Activated CD4-positive, alpha-beta memory T cell treated with anti-CD3 and anti-CD28 coated beads for 36 hours (primary cell): ENCODE measurements around the gene WDFY3. TPM values are rescaled to one million over a fixed set of nuclear protein-coding genes. Genes with fewer than 3 reads are reported as not detected.

Experiments
- CTCF ChIA-PET: fragments of 350-600 bp; sonication (Branson Sonifier 250); formaldehyde crosslinking; loops from one replicate; lab custom pipeline; 2021; ENCODE audit warnings: antibody characterized with exemption, inconsistent platforms; lab: Charles Lee
- POLR2A ChIA-PET: fragments of 350-600 bp; sonication (Branson Sonifier 250); formaldehyde crosslinking; loops from one replicate; lab custom pipeline; 2021; ENCODE audit warnings: antibody characterized with exemption; lab: Charles Lee
- DNase-seq: peaks from one replicate; pipeline ENCODE4 v3.0.0-alpha.2; 2020
- H3K27ac Mint-ChIP-seq: one replicate; pipeline ENCODE4 v1.8.0; 2021; ENCODE audit warnings: mixed read lengths
- H3K27me3 Mint-ChIP-seq: one replicate; pipeline ENCODE4 v1.8.0; 2021; ENCODE audit warnings: mixed read lengths
- H3K36me3 Mint-ChIP-seq: one replicate; pipeline ENCODE4 v1.8.0; 2021; ENCODE audit warnings: mixed read lengths
- H3K4me1 Mint-ChIP-seq: one replicate; pipeline ENCODE4 v1.8.0; 2021; ENCODE audit warnings: low read depth, mixed read lengths
- H3K4me3 Mint-ChIP-seq: one replicate; pipeline ENCODE4 v1.8.0; 2021; ENCODE audit warnings: mild to moderate bottlenecking, mixed read lengths
- H3K9me3 Mint-ChIP-seq: one replicate; pipeline ENCODE4 v1.8.0; 2021; ENCODE audit warnings: mixed read lengths
- intact Hi-C: fragments of 100-400 bp; cut with micrococcal nuclease; formaldehyde crosslinking; loops from one replicate; pipeline ENCODE4 v1.15.1; 2023
- total RNA-seq, 2 experiments: library from RNA; stranded (reverse); gene quantifications; one replicate each; pipeline ENCODE4 v1.2.3, GENCODE V29; 2021

Gene WDFY3, protein sequence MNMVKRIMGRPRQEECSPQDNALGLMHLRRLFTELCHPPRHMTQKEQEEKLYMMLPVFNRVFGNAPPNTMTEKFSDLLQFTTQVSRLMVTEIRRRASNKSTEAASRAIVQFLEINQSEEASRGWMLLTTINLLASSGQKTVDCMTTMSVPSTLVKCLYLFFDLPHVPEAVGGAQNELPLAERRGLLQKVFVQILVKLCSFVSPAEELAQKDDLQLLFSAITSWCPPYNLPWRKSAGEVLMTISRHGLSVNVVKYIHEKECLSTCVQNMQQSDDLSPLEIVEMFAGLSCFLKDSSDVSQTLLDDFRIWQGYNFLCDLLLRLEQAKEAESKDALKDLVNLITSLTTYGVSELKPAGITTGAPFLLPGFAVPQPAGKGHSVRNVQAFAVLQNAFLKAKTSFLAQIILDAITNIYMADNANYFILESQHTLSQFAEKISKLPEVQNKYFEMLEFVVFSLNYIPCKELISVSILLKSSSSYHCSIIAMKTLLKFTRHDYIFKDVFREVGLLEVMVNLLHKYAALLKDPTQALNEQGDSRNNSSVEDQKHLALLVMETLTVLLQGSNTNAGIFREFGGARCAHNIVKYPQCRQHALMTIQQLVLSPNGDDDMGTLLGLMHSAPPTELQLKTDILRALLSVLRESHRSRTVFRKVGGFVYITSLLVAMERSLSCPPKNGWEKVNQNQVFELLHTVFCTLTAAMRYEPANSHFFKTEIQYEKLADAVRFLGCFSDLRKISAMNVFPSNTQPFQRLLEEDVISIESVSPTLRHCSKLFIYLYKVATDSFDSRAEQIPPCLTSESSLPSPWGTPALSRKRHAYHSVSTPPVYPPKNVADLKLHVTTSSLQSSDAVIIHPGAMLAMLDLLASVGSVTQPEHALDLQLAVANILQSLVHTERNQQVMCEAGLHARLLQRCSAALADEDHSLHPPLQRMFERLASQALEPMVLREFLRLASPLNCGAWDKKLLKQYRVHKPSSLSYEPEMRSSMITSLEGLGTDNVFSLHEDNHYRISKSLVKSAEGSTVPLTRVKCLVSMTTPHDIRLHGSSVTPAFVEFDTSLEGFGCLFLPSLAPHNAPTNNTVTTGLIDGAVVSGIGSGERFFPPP (N-terminal part only)
- total RNA-seq, result 1 to 10 TPM; 1.3 to 1.7 TPM

GRCh38 chr4:84966382-84967242 is at the start of gene WDFY3:
Gene WDFY3 (minus strand): TSS chr4:84966690. CDS start chr4:84860591, 106,099 bp downstream.
- CTCF ChIA-PET, result interaction anchor here (1.0 to 1.6 kb wide), 3 partner anchors 12 to 388 kb away, joined by 4 to 5 read pairs (median 4); no protein-coding TSS in a partner anchor
- Mint-ChIP-seq H3K27ac (no peak within 1 kb of the TSS), H3K36me3 (no peaks in the 10 kb centered on the region), H3K4me1 (peaks cover 12% of the 10 kb centered on the region), H3K4me3 (peak within 1 kb of the TSS; percentile 79), H3K27me3 (peaks cover 27% of the 10 kb centered on the region), H3K9me3 (no peaks in the 10 kb centered on the region)
- POLR2A ChIA-PET, result no interaction called here
- intact Hi-C loops, result no loop called here
- peak; percentile 35 for DNase-seq

DNA sequence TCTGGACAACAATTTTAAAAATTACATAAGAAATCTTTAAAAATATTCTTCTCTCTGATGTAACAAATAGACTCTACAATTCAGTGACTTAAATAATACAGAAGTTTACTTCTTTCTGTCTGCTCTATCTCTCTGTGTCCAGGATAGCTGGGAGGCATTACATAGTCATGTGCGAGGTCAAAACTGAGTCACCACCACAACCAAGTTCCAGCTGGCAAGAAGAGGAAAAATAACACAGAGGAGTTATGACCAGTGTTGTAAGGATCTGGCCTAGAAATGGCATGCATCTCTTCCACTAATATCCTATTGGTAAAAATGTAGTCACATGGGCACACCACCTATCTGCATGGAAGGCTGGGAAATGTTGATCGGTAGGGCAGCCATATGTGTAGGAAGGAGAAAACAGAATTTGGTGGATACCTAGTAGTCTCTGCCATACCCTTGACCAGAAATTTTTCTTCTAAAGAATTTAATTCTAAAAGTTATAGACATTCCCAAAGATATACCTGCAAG is 39.4 kb upstream of the WDFY3 start:
- Mint-ChIP-seq H3K4me3 (no peak overlapping the region), H3K9me3 (no peaks in the 10 kb centered on the region), H3K27ac (no peak overlapping the region), H3K36me3 (no peaks in the 10 kb centered on the region), H3K27me3 (no peaks in the 10 kb centered on the region), H3K4me1 (no peaks in the 10 kb centered on the region)
- DNase-seq, result no peak
- ChIA-PET POLR2A (no interaction called here), CTCF (no interaction called here)
- intact Hi-C loops, result no loop called here

- H3K9me3 Mint-ChIP-seq, result no peaks in the 10 kb centered on the region
- H3K4me3 Mint-ChIP-seq, result no peak overlapping the region
These were observed 33.9 kb upstream of the WDFY3 start for GRCh38 chr4:85000343-85000742.

DNA sequence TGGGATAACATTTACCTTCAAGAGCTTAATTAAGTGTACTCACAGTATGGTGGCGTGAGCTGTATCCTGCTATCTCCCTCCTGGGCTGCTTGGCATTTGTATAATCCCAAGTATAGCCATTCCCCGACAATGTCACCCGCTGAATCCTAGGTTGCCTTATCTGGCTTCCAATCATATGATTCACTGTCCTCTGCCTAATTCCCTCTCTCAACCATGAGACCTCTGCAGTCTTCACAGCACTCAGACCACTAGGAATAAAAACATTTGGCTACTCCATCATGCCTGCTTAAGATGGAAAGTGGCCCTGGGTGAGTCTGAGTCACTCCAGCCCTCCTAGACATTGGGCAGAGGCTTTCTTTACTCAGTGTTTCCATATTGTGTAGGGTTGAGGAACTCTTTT is 28.9 kb upstream of the WDFY3 start:
- H3K4me3 Mint-ChIP-seq, result no peak overlapping the region
- CTCF ChIA-PET, result no interaction called here

More at GRCh38 chr4:85000343-85000742, 33.9 kb upstream of the WDFY3 start:
- no peaks in the 10 kb centered on the region for H3K4me1 Mint-ChIP-seq
- CTCF ChIA-PET, result no interaction called here
- H3K36me3 Mint-ChIP-seq, result no peaks in the 10 kb centered on the region
- no peak overlapping the region for H3K27ac Mint-ChIP-seq
- POLR2A ChIA-PET, result no interaction called here
- DNase-seq, result no peak
- no peaks in the 10 kb centered on the region for H3K27me3 Mint-ChIP-seq
- intact Hi-C loops, result no loop called here

DNA sequence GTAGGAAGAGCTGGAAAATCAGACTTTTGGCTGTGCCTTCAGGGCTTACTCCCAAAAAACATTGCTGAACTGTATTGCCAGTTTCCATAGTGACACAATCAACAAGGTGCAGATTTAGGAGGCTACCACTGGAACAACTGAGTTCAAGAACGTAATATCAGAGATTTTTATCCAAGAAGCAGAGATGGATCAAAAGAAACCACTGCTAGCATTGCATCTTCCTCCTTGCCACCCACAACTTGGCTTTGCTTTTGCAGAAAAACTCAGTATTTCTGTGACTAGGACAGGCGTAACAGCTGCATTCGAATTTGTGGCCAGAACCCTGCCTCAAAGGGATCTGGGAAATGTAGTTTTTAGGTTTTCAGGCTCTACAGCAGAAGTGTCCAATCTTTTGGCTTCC is 27.8 kb upstream of the WDFY3 start:
- no peak for DNase-seq
- intact Hi-C loops, result no loop called here
- H3K4me1 Mint-ChIP-seq, result no peaks in the 10 kb centered on the region
- peaks cover 3% of the 10 kb centered on the region for H3K9me3 Mint-ChIP-seq
- no peak overlapping the region for H3K4me3 Mint-ChIP-seq
- POLR2A ChIA-PET, result no interaction called here
- H3K36me3 Mint-ChIP-seq, result no peaks in the 10 kb centered on the region
- CTCF ChIA-PET, result no interaction called here
- H3K27ac Mint-ChIP-seq, result no peak overlapping the region
- no peaks in the 10 kb centered on the region for H3K27me3 Mint-ChIP-seq

More for the DNA sequence above, 28.9 kb upstream of the WDFY3 start:
- intact Hi-C loops, result no loop called here
- H3K4me1 Mint-ChIP-seq, result no peaks in the 10 kb centered on the region
- DNase-seq, result no peak
- no peak overlapping the region for H3K27ac Mint-ChIP-seq
- POLR2A ChIA-PET, result no interaction called here
- H3K27me3 Mint-ChIP-seq, result no peaks in the 10 kb centered on the region
- H3K36me3 Mint-ChIP-seq, result no peaks in the 10 kb centered on the region
- peaks cover 3% of the 10 kb centered on the region for H3K9me3 Mint-ChIP-seq

DNA sequence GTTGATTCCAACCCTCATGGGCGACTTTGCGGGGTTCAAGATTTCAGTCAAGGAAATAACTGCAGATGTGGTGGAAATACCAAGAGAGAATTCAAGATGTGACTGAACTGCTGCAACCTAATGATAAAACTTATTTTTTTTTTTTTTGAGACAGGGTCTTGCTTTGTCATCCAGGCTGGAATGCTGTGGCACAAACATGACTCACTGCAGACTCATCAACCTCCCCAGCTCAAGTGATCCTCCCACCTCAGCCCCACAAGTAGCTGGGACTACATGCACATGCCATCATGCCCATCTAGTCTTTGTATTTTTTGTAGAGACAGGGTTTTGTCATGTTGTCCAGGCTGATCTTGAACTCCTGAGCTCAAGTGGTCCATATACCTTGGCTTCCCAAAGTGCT is 19.5 kb upstream of the WDFY3 start:
- intact Hi-C loops, result no loop called here
- Mint-ChIP-seq H3K27ac (no peak overlapping the region), H3K36me3 (no peaks in the 10 kb centered on the region), H3K4me1 (no peaks in the 10 kb centered on the region), H3K9me3 (no peaks in the 10 kb centered on the region), H3K27me3 (no peaks in the 10 kb centered on the region), H3K4me3 (no peak overlapping the region)
- no peak for DNase-seq
- CTCF ChIA-PET, result no interaction called here
- POLR2A ChIA-PET, result no interaction called here

GRCh38 chr4:84977396-84977795 is 10.9 kb upstream of the WDFY3 start:
- Mint-ChIP-seq H3K9me3 (no peaks in the 10 kb centered on the region), H3K4me1 (no peaks in the 10 kb centered on the region), H3K27me3 (no peaks in the 10 kb centered on the region), H3K36me3 (no peaks in the 10 kb centered on the region), H3K4me3 (no peak overlapping the region), H3K27ac (no peak overlapping the region)
- ChIA-PET CTCF (no interaction called here), POLR2A (no interaction called here)
- intact Hi-C loops, result no loop called here
- no peak for DNase-seq

DNA sequence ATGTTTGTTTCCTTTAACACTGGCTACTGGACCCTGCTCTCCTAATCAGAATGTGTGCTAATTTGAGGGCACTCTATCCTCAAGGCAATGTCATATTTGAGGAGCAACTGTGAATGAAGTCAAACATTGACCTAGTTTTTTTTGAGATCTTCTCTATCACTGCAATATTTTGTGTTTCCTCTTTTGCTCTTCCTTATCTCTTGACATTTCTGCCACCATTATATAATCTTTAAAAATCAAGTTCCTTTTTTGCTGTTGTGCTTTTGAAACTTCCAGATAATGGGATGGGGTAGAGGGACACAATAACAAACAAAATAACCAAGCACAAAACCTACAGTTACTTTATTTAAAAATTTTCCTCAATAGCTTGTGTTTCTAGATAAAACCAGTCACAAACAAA is 7.4 kb upstream of the WDFY3 start:
- Mint-ChIP-seq H3K9me3 (no peaks in the 10 kb centered on the region), H3K27ac (no peak overlapping the region), H3K4me3 (no peak overlapping the region), H3K27me3 (peaks cover 4% of the 10 kb centered on the region), H3K36me3 (no peaks in the 10 kb centered on the region), H3K4me1 (no peaks in the 10 kb centered on the region)
- ChIA-PET POLR2A (no interaction called here), CTCF (no interaction called here)
- intact Hi-C loops, result no loop called here
- DNase-seq, result no peak

DNA sequence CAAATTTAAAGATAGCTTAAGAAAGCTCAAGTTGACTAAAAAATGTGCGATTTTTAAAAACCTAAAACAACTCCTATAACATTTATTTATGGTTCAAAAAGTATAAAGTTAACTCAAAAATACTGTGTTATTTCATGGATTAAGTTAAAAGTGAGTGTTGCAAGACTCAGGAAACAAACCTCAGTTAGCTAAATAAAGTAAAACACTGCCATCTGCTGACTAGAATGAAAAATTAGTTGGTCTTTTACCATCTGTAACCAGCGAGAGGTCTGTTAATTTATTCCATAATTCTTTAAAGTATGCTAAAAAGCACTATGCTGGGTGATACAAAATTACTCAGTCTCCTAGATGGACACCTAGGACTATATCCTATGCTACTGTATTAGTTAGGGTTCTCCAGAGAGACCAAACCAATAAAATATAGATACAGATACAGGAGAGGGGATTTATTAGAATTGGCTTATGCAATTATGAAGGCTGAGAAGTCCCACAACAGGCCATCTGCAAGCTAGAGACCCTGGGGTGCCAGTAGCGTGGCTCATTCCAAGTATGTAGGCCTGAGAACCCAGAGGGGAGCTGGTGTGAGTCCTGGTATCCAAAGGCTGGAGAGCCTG is 4.9 kb upstream of the WDFY3 start:
- Mint-ChIP-seq H3K4me1 (peaks cover 8% of the 10 kb centered on the region), H3K9me3 (no peaks in the 10 kb centered on the region), H3K36me3 (no peaks in the 10 kb centered on the region), H3K27me3 (peaks cover 16% of the 10 kb centered on the region), H3K4me3 (no peak overlapping the region), H3K27ac (no peak overlapping the region)
- no peak for DNase-seq
- ChIA-PET POLR2A (no interaction called here), CTCF (interaction anchor here (0.8 to 2.1 kb wide), 11 partner anchors 10 to 1329 kb away, joined by 3 to 21 read pairs (median 4); no protein-coding TSS in a partner anchor)
- intact Hi-C loops, result loop anchor here (1.0 to 2.0 kb wide), 2 partner anchors 221 to 389 kb away; partner anchors contain the start of gene CDS1

GRCh38 chr4:84968925-84969324 is 2.4 kb upstream of the WDFY3 start:
- H3K36me3 Mint-ChIP-seq, result no peaks in the 10 kb centered on the region
- CTCF ChIA-PET, result no interaction called here
- H3K4me1 Mint-ChIP-seq, result peaks cover 12% of the 10 kb centered on the region
- DNase-seq, result no peak
- H3K9me3 Mint-ChIP-seq, result no peaks in the 10 kb centered on the region
- peaks cover 23% of the 10 kb centered on the region for H3K27me3 Mint-ChIP-seq
- H3K4me3 Mint-ChIP-seq, result no peak overlapping the region
- POLR2A ChIA-PET, result no interaction called here
- intact Hi-C loops, result no loop called here
- no peak overlapping the region for H3K27ac Mint-ChIP-seq

- Mint-ChIP-seq H3K4me1 (peaks cover 12% of the 10 kb centered on the region), H3K27ac (no peak overlapping the region), H3K36me3 (no peaks in the 10 kb centered on the region), H3K9me3 (no peaks in the 10 kb centered on the region), H3K27me3 (peaks cover 27% of the 10 kb centered on the region), H3K4me3 (peak overlapping the region; percentile 79)
- DNase-seq, result no peak
- ChIA-PET POLR2A (no interaction called here), CTCF (interaction anchor here (1.1 to 1.6 kb wide), 2 partner anchors 217 to 389 kb away, joined by 4 to 5 read pairs; no protein-coding TSS in a partner anchor)
- intact Hi-C loops, result no loop called here
These were observed 777 bp upstream of the WDFY3 start for GRCh38 chr4:84967243-84967690.
